BE2C (cell line): Measurements from ENCODE around the gene TMEM219.

Experiments
- DNase-seq: peaks from one replicate; pipeline ENCODE4 v3.0.0-alpha.2; 2020
- H3K27me3 ChIP-seq: fragments of 250-450 bp; sonication (Bioruptor Pico); 2 replicates; pipeline ENCODE4 v1.5.1; 2020; ENCODE audit warnings: mild to moderate bottlenecking
- H3K36me3 ChIP-seq: fragments of 250-450 bp; sonication (Bioruptor Pico); 2 replicates; pipeline ENCODE4 v1.5.1; 2020; ENCODE audit warnings: mild to moderate bottlenecking
- H3K4me1 ChIP-seq: fragments of 250-450 bp; sonication (Bioruptor Pico); 2 replicates; pipeline ENCODE4 v1.5.1; 2020
- H3K4me3 ChIP-seq: 2 replicates; pipeline ENCODE4 v1.5.1; 2011; ENCODE audit warnings: low read depth, low read length
- H3K9me3 ChIP-seq: fragments of 250-450 bp; sonication (Bioruptor Pico); 2 replicates; pipeline ENCODE4 v1.5.1; 2020
- TF ChIP-seq, protein P1 (sequence below): IDR thresholded peaks from 2 replicates; pipeline ENCODE4 v1.5.1; 2012; ENCODE audit warnings: mild to moderate bottlenecking, low read depth, low read length

Gene TMEM219

DNA sequence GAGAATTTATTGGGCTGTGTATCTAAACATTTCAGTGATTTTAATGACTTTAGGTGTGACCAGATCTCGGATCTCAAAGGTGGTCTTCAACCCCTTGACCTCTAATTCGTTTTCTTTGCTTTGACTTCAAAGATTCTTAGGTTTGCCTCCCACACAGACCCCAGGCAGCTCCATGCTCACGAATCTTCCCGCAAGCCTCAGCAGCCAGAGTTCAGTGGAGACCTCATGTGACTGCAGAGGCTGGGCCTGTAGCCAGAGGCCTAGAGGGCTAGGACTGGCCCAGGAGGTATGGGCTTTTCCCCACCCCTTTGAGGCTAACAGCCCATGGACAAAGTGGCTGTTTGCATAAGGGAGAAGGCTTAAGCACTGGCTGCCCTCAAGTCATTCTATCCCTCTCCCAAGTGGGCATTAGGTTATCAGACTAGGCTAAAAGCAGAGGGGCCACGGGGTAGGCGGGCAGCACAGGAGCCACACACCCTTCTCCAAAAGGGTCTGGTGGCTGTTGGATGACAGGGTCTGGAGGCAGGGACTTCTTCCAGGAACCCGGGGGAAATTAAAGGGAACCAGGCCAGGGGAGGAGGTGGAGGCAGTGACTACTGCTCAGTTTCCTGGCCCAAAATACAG, 30.6 kb downstream of the TMEM219 start:
- Histone ChIP-seq H3K36me3 (peaks cover 47% of the 10 kb centered on the region), H3K9me3 (no peaks in the 10 kb centered on the region), H3K27me3 (no peaks in the 10 kb centered on the region), H3K4me1 (no peaks in the 10 kb centered on the region), H3K4me3 (no peak overlapping the region)
- TF ChIP-seq, protein P1, sequence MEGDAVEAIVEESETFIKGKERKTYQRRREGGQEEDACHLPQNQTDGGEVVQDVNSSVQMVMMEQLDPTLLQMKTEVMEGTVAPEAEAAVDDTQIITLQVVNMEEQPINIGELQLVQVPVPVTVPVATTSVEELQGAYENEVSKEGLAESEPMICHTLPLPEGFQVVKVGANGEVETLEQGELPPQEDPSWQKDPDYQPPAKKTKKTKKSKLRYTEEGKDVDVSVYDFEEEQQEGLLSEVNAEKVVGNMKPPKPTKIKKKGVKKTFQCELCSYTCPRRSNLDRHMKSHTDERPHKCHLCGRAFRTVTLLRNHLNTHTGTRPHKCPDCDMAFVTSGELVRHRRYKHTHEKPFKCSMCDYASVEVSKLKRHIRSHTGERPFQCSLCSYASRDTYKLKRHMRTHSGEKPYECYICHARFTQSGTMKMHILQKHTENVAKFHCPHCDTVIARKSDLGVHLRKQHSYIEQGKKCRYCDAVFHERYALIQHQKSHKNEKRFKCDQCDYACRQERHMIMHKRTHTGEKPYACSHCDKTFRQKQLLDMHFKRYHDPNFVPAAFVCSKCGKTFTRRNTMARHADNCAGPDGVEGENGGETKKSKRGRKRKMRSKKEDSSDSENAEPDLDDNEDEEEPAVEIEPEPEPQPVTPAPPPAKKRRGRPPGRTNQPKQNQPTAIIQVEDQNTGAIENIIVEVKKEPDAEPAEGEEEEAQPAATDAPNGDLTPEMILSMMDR = no peak
- no peak for DNase-seq

DNA sequence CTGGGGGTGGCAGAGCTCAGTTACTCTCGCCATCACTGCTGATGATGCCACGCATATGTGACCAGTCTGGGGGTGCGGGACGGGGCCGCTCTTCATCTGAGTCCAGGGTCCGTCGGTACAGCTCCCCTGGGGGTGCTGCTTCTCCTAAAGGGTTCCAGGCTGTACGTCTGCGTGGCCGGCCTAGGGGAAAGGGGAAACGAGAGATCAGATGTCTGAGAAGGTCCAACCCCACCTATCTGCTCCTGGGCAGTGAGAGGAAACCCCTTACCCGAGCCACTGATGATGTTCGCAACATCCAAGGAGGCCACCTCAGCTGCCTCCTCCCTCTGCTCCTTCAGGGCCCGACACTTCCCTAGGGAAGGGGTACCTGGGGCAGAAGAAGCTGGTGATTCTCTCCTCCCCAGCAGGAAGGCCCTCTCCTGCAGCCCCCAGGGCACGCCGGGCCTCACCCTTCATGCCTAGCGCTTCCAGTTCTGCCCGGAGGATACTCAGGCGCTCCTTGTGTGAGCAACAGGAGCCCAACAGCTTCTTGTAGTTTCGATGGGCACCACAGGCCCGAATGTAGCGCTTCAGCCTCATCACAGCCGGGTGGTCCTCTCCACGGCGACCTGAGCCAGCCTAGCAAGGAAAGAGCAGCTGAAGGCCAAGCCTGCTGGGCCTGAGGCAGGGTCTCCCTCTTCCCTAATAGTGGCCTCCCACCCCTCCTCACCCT, 31.5 kb downstream of the TMEM219 start:
- H3K4me3 ChIP-seq = no peak overlapping the region
- peaks cover 45% of the 10 kb centered on the region for H3K36me3 ChIP-seq
- no peaks in the 10 kb centered on the region for H3K9me3 ChIP-seq
- H3K27me3 ChIP-seq = no peaks in the 10 kb centered on the region
- TF ChIP-seq, protein P1 = no peak
- H3K4me1 ChIP-seq = no peaks in the 10 kb centered on the region
- DNase-seq = no peak

DNA sequence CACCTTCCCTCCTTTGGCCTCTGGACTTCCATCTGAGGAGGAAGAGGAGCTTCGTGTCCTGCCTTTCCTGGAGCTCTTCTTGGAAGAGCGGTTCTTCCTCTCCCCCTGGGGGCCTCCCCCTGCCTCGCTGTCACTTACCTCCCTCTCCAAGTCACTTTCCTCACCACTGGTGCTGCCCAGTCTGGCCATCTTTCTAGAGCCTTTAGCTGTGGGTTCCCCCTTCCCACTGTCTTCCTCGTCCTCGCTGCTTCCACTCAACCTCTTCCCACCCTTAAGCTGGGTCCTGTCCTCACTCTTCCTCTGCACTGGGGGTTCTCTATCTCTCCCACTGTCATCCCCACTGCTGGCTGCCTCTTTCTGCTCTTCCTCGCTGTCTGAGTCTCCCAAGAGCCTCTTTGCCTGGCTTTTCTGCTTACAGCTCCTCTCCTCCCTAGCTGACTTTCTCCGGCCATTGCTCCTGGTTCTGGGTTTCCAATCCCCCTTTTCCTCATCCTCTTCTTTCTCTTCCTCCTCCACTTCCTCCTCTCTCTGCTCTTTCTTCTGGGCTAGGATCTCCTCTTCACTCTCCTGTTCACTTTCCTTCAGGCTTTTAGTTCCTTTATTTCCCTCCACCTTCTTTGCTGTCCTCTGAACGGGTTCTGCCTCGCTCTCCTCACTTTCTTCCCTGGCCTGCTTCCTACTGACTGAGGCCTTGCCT, 32.2 kb downstream of the TMEM219 start:
- no peak overlapping the region for H3K4me3 ChIP-seq
- H3K36me3 ChIP-seq = peaks cover 38% of the 10 kb centered on the region
- H3K9me3 ChIP-seq = no peaks in the 10 kb centered on the region
- no peaks in the 10 kb centered on the region for H3K4me1 ChIP-seq
- no peaks in the 10 kb centered on the region for H3K27me3 ChIP-seq
- TF ChIP-seq, protein P1 = no peak
- DNase-seq = peak; percentile 1

DNA sequence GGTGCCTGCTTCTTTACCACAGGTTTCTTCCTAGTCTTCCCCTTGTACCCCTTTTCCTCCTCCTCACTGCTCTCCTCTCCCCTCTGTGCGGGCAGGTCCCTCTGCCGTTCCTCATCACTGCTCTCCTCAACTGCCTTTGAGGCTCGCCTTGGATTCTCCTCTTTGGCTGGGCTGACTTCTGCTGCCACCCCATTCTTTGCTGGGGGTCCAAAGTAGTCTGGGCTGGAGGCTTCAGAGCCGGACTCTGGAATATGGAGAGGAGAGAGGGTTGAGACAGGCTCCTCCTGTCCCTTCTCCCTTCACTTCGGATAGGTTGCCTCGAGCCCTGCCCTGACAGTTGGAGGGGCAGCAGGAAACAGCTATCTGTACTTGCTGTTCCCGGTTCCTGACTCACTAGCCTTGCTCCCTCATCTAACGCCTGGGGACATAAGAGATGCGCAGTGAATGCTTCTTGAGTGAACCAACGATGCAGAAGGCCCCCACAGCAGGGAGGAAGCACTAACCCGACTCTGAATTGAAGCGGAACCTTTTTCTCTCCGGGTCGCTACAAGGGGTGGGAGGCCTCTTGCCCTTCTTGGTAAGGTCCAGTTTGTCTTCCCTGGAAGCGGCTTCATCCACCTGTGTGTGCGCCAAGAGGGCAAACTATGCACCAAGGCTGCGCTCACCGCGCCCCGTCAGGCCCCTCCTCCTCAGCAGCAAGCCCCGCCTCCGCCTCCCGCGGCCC, 32.9 kb downstream of the TMEM219 start:
- peaks cover 32% of the 10 kb centered on the region for H3K36me3 ChIP-seq
- no peaks in the 10 kb centered on the region for H3K9me3 ChIP-seq
- DNase-seq = peak; percentile 11

DNA sequence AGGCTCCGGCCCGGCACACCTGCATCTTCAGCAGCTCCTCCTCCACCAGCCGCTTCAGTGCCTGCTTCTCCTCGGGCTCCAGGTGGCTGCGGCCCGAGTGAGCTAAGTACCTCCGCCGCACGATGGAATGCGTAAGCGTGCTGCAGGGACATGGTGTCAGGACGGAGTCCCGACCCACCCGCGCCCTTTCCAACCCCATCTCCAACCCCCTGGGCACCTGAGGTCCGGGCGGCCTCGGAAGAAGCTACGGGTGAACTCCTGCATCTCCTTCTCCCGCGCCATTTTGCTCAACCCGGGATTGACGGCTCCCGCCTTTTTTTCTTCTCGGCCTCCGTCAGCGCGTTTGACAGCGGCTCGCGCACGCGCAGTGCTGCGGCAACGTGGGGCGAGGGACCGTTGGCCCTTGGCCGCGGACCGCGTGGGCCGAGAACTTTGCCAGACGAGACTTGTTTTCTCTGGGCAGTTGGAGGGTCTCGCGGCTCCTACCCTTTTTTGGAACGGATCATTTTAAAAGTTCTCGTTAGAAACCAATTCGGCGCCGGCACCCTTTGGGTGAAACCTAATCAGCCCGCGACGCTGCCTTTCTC, 33.5 kb downstream of the TMEM219 start, which contains the start of gene HIRIP3:
Gene HIRIP3, minus strand, starts transcription at position 294 of the 587 bp plus-strand sequence. Its CDS starts 12 bp downstream, at position 282.
- DNase-seq = peak; percentile 93
- Histone ChIP-seq H3K9me3 (no peaks in the 10 kb centered on the region), H3K36me3 (peaks cover 27% of the 10 kb centered on the region), H3K27me3 (no peaks in the 10 kb centered on the region), H3K4me1 (no peaks in the 10 kb centered on the region), H3K4me3 (peak within 1 kb of the TSS; percentile 94)
- TF ChIP-seq, protein P1 = no peak

More for the DNA sequence above, 32.9 kb downstream of the TMEM219 start:
- no peaks in the 10 kb centered on the region for H3K4me1 ChIP-seq
- H3K27me3 ChIP-seq = no peaks in the 10 kb centered on the region
- TF ChIP-seq, protein P1 = no peak
- peak overlapping the region; percentile 94 for H3K4me3 ChIP-seq
